HG02798 (cell line): Measurements from ENCODE around the gene IDI2.
"Not testable (repeated sequence)": the region's sequence is repeated elsewhere in the genome, so short reads cannot be mapped to it uniquely, and the experiment has no call there.

Experiments
- ATAC-seq: cut with Tn5 transposase; IDR thresholded peaks from one replicate; pipeline ENCODE4 v1.9.1; 2021; ENCODE audit warnings: mild to moderate bottlenecking; ENCODE audit not compliant: unreplicated experiment, poor library complexity

The IDI2 gene

DNA sequence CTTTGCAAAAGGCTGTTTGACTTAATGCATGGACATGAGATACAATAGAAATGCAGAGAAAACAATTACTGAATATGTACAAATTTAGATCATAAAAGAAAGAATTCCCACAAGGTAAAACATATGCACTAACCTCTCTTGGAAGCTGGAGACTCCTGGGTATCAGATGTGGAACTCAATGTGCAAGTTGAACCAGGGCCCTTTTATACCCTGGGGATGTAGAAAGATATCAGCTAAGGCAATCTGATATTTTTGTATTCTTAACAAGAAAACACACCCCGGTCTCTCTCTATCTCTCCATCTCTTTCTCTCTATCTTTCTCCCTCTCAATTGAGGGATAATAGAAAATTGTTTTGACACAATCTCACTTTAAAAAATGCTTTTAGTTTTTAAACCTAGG lies at the start of gene IDI2:
Gene IDI2, minus strand, starts transcription at position 177 of the 400 bp plus-strand sequence. CDS start 1,136 bp downstream, outside the sequence.
- ATAC-seq, result no peak

DNA sequence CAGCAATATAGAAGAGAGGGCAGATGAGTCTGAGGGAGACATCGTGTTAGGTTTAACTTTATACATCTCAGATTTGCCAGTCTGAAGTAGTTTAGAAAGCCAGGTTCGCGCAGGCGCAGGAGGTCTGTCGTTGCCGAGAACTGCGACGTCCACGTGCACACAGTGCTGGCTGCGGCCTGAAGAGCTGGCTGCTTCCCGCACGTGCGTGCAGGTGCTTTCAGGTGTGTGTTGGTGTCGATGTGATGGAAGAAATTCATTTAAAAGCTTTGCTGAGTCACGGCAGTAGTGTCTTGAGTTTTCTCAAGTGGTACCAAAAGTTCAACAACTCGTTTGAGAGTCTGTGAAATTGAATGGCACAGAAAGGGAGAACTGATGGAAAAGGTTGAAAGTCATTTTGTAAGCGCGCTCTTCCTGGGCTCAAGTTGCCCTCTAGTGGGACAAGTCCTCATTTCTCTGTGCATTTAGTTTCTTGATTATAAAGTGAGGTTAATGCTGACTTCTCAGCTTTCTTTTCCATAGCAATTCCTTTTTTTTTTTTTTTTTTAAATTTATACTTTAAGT lies 49.2 kb upstream of the IDI2 start:
- ATAC-seq, result no peak

DNA sequence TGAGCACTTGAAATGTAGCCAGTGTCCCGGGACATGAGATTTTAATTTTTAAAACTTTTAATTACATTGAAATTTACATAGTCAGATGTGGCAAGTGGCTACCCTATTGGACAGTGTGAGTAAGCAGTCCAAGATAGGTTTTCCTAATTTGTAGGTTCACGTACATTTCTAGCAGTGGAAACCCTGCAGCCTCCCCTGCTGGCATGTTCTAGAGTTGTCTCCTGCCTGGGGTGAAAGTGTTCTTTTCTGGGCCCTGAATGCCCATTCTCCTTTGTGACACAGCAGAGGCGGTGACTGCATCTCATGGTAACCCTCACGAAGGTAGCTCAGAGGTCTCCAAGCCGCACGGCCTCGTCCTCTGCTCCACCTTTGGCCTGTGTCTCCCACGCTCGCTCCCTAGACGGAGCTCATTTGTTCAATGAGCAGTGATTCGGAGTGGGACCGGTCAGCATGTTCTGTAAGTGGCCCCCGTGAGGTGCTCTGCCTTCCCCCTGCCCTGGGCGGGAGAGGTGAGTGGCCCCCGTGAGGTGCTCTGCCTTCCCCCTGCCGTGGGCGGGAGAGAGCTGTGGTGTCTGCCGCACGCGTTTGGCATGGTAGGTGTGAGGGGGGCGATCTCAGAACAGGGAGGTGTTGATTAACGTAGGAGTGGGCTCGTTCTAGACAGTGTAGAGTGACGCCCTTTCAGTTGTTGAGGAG lies 48.5 kb upstream of the IDI2 start:
- no peak for ATAC-seq

DNA sequence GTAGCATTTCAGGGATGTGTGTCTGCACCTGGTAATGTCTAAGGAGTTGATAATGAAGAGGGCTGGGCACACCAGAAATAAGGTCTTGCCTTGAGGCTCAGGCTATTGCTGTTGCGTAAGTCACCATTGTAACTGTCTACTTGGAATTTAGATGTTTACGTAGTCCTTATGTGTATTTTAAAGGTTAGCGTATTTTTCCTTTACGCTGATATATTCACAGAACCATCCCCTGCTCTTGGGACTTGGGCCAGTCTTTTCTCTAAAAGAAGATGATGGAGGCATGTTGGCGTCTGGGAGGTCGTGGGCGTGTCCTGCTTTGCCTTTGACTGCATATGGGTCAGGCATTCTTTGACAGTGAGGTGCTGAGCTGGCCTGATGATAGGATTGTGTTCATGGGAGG lies 45.3 kb upstream of the IDI2 start:
- no peak for ATAC-seq

DNA sequence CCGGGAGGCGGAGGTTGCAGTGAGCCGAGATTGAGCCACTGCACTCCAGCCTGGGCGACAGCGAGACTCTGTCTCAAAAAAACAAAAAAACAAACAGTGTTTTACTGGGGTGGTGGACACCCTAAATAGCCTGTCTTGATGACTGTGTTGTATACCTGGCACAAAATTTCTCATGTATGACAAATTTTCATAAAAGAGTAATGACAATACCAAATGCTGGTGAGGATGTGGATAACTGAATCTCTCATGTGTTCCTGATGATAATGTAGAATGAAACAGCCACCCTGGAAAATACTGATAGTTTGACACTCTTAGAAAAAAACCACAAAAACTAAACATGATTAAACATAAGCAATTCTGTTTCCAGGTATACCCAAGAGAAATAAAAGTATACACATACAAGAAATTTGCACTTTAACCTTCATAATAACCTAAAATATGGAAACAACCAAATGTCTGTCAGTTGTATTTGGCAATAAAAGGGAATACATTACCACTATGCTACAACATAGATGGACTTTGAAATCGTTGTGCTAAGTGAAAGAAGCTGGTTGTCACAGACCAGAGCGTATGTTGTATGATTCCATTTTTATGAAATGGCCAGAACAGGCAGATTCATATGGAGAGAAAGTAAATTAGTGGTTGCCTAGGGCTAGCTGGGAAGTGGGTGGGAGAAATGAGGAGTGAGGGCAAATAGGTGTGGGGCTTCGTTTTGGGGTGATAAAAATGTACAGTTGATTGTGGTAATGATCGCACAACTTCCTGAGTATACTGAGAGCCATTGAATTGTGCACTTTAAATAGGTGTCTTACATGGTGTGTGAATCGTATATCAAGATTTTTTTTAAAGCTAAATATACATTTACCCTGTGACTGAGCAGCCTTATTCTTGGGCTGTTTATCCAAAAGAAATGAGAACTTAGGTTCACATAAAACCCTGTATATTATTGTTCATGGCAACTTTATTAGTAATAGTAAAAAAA lies 43.0 kb upstream of the IDI2 start:
- ATAC-seq, result no peak

DNA sequence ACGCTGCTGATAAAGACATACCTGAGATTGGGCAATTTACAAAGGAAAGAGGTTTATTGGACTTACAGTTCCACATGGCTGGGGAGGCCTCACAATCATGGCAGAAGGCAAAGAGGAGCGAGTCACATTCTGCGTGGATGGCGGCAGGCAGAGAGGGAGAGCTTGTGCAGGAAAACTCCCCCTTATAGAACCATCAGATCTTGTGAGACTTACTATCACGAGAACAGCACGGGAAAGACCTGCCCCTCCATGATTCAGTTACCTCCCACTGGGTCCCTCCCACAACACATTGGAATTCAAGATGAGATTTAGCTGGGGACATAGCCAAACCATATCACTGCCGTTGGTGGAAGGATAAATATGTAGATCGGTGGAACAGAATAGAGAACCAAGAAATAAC lies 41.1 kb upstream of the IDI2 start:
- not testable (repeated sequence) for ATAC-seq

DNA sequence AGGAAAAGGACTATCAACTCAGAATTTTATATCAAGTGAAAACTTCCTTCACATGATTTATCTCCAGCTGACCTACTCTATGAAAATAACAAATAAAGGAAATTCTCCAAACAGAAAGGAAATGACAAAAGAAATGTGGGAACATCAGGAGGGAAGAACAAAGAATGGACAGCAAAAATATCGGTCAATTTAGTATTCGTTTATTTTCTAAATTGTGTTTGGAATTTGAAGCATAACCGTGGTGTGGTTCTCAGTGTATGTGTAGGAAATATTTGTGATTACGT lies 39.2 kb upstream of the IDI2 start:
- no peak for ATAC-seq

DNA sequence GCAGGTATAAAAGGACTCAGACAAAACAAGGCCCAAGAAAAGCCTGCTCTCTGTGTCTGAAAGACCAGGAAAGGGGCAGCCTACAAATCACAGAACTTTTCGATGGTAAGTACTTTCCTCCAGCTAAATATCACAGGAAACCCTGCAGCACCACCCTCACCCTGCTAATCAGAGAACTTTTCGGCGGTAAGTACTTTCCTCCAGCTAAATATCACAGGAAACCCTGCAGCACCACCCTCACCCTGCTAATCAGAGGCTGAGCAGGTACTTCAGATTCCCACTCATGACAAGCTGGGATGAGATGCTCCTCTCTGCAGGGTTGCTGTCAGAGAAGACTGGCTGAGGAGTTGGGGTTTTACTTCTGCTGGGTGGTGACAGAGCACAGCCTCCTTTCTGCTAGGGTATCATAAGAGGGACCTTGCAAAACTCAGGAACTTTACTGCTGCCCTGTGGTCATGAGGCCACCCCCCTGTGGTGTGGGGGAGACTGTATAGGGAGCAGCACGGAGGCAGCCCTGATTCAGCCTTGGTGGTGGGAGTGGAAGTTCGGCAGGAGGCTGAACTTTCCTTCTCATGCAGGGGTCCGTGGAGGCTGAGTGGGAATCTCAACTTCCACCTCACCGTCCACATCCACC lies 37.7 kb upstream of the IDI2 start:
- no peak for ATAC-seq

DNA sequence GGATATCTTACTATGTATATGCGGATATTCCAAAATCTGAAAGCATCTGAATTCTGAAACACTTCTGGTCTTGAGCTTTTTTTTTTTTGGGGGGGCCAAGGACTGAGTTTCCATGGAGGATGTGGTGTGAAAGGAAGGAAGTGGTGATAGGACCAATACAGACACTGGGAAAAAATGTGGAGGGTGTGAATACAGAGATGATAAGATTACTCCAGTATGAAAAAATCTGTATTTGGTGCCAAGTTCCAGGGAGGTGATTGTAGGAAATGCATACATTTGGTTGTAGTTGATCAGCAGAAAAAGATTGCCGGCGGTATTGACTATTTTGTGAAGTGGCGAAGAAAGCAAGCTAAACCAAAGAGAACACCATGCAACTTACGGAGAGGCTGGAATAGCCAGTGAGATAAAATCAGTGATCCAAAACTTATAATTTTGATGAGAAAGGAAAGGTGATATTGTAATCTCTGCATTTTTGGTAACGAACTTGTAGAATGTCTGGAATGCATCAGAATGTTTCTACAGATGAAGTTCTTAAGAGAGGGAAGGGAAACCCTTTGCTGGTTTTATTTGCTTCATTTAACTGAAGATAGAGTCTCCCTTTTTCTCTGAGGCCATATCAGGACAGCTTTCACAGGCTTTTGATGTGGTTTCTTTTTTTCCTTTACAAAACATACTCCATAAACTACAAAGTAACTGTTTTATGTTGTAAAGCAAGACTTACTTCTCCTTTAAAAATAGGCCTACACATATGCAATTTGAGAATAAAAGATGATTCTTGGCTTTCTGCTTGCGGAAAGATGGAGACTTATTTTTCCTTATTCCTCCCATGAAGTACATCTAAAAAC lies 36.5 kb upstream of the IDI2 start:
- no peak for ATAC-seq

DNA sequence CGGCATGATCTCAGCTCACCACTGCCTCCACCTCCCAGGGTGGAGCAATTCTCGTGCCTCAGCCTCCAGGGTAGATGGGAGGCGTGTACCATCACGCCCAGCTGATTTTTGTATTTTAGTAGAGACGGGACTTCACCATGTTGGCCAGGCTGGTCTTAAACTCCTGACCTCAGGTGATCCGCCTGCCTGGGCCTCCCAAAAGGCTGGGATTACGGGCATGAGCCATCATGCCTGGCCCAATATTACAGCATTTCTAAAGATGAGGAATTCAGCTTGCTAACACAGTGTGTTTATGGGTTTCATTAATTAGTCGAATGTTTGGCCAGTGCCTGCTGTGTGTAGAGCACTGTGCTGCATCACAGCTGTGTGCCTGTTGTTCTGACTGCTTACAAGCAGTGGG lies 34.2 kb upstream of the IDI2 start:
- ATAC-seq, result no peak

DNA sequence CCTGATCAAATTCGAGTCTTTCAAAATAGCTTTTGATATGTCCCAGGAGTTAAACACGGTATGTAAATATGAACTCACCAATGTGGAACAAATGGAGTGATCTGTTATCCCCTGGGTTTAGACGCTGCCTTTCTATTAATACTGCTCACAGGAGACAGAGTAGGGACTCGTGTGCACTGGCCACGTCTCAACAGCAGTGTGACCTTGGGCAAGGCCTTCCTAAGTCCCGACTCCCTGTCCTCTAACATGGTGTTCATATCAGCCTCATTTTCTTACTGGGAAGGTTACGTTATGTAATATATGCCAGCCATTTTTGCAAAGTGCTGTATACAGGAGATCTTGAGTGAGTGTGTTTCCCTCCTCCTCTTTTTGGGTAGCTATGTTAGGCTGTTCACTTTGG lies 32.4 kb upstream of the IDI2 start:
- no peak for ATAC-seq

DNA sequence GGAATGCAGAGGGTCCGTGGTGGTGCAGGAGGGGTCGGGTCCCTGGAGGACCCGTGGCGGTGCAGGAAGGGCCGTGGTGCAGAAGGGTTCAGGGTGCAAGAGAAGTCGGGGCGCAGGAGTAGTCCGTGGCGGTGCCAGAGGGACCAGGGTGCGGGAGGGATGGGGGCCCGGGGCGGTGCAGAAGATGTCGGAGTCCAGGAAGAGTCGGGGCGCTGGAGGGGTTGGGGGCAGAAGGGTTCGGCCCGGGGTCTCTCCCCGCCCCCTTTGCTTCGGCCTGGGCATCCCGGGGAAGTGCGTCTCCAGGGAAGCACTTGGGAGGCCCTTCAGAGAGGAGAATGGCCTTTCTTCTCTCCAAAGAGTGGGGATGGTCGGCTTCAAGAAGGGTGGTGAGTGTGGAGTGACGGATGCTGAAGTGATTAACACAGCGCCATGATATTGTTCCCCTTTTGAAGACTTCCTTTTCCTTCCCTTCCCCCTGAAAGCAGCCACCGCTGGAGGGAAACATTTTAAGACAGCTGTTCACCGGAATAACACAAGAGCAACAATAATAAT lies 31.5 kb upstream of the IDI2 start:
- no peak for ATAC-seq

DNA sequence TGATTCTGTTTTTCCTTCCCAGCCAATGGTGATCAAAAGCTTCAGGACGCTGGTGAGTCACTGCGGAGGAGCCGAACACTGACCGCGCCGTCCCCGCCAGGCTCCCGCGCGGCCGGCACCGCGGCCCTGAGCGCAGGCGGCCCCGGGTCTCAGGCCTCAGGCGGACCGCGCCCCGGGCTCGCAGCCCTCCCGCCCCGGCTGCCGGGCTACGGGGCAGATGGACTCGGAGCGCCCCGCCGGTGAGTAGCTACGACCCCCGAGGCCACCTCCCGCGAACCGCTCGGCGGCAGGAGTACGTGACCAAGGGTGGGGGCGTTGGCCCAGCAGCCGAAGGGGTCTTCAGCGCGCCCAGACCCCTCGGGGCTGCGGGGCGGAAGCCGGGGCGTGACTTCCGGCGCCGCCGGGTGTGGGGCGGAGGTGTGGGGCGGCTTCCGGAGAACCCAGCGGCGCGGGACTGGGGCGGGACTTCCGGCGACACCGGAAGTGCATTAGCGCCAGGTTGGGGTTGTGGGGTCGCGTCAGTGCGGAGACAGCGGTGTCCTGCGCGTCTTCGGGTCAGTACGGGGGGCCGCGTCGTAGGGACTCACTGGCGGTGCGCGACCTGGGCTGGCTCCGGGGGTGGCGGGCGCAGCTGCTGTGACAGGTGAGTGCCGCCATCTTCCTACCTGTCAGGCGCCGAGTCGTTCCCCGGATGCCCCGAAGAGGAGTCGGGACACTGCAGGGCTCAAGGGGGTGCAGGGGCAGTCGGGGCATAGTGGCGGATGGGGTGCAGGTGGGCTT lies 30.9 kb upstream of the IDI2 start, which contains the start of gene WDR37:
Gene WDR37, plus strand, starts transcription at position 60 of the 780 bp plus-strand sequence. CDS start 15,771 bp downstream, outside the sequence.
- peak; percentile 97 for ATAC-seq

DNA sequence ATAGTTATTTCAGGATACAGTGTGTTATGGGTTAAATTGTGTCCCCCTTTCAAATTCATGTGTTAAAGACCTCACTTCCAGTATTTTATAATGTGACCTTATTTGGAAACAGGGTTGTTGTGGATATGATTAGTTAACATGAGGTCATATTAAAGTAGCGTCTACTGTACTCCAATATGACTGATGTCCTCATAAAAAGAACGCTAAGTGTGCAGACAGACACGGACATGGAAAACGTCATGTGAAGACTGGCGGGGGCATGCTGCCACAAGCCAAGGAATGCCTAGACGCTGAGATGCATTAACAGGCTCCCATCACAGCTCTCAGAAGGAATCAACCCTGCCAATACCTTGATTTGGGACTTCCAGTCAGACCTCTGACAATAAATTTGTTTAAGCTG lies 29.0 kb upstream of the IDI2 start:
- no peak for ATAC-seq

DNA sequence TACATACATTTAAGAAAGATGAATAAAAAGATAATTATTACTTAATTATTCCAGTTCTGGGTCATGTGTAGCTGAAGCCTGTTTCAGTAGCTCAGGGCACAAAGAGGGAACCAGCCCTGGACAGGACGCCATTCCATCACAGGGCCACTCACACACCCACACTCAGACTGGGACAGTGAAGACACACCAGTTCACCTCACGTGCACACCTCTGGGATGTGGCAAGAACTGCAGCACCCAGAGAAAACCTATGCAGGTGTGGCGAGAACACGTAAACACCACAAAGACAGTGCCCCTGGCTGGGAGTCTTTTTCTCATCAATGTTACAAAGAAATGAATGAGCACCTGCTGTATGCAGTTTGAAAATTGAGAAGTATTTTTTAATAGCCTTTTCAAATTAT lies 24.9 kb upstream of the IDI2 start:
- no peak for ATAC-seq

DNA sequence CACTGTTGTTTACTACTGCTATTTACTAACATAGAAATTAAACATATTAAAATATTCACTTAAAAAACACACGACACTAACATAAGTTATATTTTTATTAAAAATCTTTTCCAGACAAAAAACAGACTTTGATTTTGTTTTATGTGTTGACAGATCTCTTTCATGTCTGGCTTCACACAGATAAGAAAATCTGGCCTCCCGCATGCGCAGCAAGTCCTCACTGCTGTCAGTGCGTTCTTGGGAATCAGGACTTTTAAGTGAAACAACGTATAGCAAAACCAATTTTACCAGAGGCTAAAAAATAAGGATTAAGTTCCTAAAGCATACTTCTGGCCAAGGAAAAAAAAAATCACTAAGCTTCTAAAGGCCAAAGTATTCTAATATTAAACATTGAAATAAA lies 24.5 kb upstream of the IDI2 start:
- ATAC-seq, result no peak

DNA sequence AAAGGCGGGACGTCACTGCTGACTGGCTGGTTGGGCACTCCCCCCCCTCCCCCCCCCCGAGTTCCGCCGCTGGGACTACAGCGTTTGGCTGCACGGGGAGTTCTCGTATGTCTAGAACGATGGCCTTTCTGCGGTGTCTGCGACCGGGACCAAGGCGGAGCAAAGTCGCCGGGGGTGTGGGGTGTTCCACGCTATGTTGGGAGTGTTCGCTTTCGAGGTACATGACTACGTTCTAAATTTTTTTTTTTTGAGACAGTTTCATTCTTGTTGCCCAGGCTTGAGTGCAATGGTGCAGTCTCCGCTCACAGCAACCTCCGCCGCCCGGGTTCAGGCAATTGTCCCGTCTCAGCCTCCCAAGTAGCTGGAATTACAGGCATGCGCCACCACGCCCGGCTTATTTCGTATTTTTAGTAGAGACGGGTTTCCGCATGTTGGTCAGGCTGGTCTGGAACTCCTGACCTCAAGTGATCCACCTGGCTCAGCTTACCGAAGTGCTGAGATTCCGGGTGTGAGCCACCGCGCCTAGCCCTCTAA lies 23.8 kb upstream of the IDI2 start:
- no peak for ATAC-seq

DNA sequence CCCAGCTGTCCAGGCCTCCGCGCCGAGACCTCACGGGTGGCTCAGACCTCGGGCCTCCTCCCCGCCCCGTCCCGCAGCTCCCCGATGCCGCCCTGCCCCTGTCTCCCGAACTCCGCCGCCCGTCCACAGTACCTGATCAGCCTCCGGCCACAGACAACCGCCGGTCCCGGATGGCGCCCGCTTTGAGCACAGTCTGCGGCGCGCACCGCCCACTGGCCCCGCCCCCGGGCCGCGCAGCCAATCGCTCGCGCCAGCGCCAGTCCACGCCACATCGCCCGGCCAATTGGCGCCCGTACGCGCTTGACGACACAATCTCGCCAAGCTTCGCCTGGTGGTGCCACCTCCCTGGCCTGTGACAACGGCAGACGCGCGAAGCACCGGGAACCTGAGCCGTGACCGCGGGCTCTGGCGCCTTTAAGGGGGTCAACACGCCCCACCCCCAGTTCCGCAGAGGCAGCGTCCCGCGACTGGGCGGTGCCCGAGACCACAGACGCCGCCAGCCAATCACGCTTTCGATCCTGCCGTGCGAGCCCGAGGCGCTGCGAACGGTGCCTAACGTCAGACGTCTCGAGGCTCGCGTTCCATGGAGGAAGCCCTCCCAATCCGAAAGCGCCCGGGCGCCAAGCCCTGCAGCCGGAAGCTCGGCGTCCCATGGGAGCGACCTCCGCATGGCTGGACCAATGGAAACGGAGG lies 23.2 kb upstream of the IDI2 start, which contains the start of gene IDI1:
Gene IDI1, minus strand, starts transcription at position 388 of the 693 bp plus-strand sequence. Its CDS starts 116 bp downstream, at position 272.
- peak; percentile 85 for ATAC-seq
